CD4-positive, alpha-beta memory T cell (primary cell): ENCODE results near the gene RAB3A. TPM values are rescaled to one million over a fixed set of nuclear protein-coding genes. Genes with fewer than 3 reads are reported as not detected.
A peak's percentile ranks its signal among the peaks of the same experiment; 100 is the strongest.

Experiments
- CTCF ChIA-PET: fragments of 350-600 bp; sonication (Branson Sonifier 250); formaldehyde crosslinking; loops from one replicate; lab custom pipeline; 2021; ENCODE audit warnings: inconsistent platforms; ENCODE audit not compliant: partially characterized antibody; lab: Charles Lee
- POLR2A ChIA-PET: fragments of 350-600 bp; sonication (Branson Sonifier 250); formaldehyde crosslinking; loops from one replicate; lab custom pipeline; 2021; ENCODE audit not compliant: partially characterized antibody; lab: Charles Lee
- DNase-seq, 5 donors: peaks; one replicate each; pipeline versions ENCODE4 v3.0.0 to v3.0.0-alpha.2; 2020 to 2022; ENCODE audit warnings: mixed read lengths in 1 of 5
- H3K27ac ChIP-seq: one replicate; pipeline ENCODE4 v1.7.0; 2013; ENCODE audit warnings: low read depth, low read length
- H3K27me3 ChIP-seq: 2 replicates; pipeline ENCODE4 v1.7.0; 2013; ENCODE audit warnings: mild to moderate bottlenecking, low read length, moderate library complexity; ENCODE audit not compliant: insufficient read depth
- H3K36me3 ChIP-seq: 2 replicates; pipeline ENCODE4 v1.7.0; 2013; ENCODE audit warnings: mild to moderate bottlenecking, low read length, moderate library complexity; ENCODE audit not compliant: insufficient read depth
- H3K4me1 ChIP-seq: 2 replicates; pipeline ENCODE4 v1.7.0; 2013; ENCODE audit warnings: mild to moderate bottlenecking, low read length, moderate library complexity; ENCODE audit not compliant: insufficient read depth
- H3K4me3 ChIP-seq, 2 donors: one replicate each; pipeline ENCODE4 v1.7.0; 2013; ENCODE audit warnings: low read length in 2 of 2, mild to moderate bottlenecking in 1 of 2
- H3K9me3 ChIP-seq, 2 donors: one replicate each; pipeline ENCODE4 v1.7.0; 2013; ENCODE audit warnings: low read length in 2 of 2, control low read depth in 1 of 2; ENCODE audit not compliant: control insufficient read depth in 1 of 2
- H3K27ac Mint-ChIP-seq, 7 donors: one replicate each; pipeline ENCODE4 v1.8.0; 2020 to 2021; ENCODE audit warnings: mixed read lengths in 7 of 7, mild to moderate bottlenecking in 6 of 7, inconsistent platforms in 3 of 7, moderate library complexity in 3 of 7
- H3K27me3 Mint-ChIP-seq, 2 donors: one replicate each; pipeline ENCODE4 v1.8.0; 2020 to 2021; ENCODE audit warnings: mixed read lengths in 2 of 2
- H3K36me3 Mint-ChIP-seq, 2 donors: one replicate each; pipeline ENCODE4 v1.8.0; 2020 to 2021; ENCODE audit warnings: mixed read lengths in 2 of 2, inconsistent platforms in 1 of 2, mild to moderate bottlenecking in 1 of 2
- H3K4me1 Mint-ChIP-seq, 4 donors: one replicate each; pipeline ENCODE4 v1.8.0; 2020 to 2021; ENCODE audit warnings: mixed read lengths in 4 of 4, mild to moderate bottlenecking in 1 of 4
- H3K4me3 Mint-ChIP-seq, 8 donors: one replicate each; pipeline ENCODE4 v1.8.0; 2020 to 2021; ENCODE audit warnings: mixed read lengths in 8 of 8, mild to moderate bottlenecking in 7 of 8, moderate library complexity in 6 of 8, inconsistent platforms in 3 of 8
- H3K9me3 Mint-ChIP-seq, 8 donors: one replicate each; pipeline ENCODE4 v1.8.0; 2020 to 2021; ENCODE audit warnings: mixed read lengths in 8 of 8, mild to moderate bottlenecking in 5 of 8, inconsistent platforms in 3 of 8, moderate library complexity in 1 of 8
- intact Hi-C: fragments of 100-400 bp; cut with micrococcal nuclease; formaldehyde crosslinking; loops from one replicate; pipeline ENCODE4 v1.15.1; 2023
- polyA plus RNA-seq, 2 donors: library from polyadenylated mRNA; unstranded; fragments of 300-500 nt; fragmentation: Illumina TruSeq; gene quantifications; one replicate each; pipeline ENCODE4 v1.2.3, GENCODE V29; 2021
- total RNA-seq, 2 experiments: library from RNA; stranded (reverse); gene quantifications; one replicate each; pipeline ENCODE4 v1.2.3, GENCODE V29; 2021

Gene RAB3A, protein sequence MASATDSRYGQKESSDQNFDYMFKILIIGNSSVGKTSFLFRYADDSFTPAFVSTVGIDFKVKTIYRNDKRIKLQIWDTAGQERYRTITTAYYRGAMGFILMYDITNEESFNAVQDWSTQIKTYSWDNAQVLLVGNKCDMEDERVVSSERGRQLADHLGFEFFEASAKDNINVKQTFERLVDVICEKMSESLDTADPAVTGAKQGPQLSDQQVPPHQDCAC
- total RNA-seq, result 1 to 10 TPM; 4.7 to 4.8 TPM
- 1 to 10 TPM in 1 of 2 donors, under 1 TPM in 1; 0.59 to 1.0 TPM for polyA plus RNA-seq

DNA sequence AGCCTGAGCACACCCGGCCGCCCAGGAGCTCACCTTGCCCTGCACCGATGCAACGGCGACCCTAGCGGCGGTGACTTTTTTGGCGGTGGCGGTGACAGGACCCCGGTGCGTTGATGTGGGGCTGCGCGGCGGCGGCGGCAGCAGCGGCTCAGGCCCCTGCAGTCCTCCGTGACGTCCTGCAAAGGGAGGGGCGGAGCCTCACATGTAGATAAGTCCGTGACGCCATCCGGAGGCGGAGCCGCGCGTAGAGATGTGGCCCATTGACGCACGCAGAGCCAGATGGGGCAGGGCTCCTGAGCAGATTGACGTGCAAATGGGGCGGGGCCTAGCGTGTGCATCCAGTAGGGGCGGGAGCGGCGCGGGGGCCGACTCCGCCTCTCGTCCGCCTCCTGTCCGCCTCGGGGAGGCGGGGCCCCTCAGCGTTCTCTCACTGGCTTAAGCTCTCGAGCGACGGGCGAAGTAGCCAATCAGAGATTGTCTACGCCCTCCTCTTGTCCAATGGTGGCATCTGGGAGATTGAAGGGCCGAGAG, at the start of gene RAB3A:
TSS of gene RAB3A (minus strand) at position 180 of the 531 bp plus-strand sequence. CDS start 1,302 bp downstream, outside the sequence.
- H3K36me3 ChIP-seq, result no peaks in the 10 kb centered on the region
- Mint-ChIP-seq H3K36me3 (peaks cover 0 to 4% of the 10 kb centered on the region in 2 donors), H3K27me3 (peaks cover 0 to 1% of the 10 kb centered on the region in 2 donors), H3K9me3 (peaks cover 0 to 1% (median 0%) of the 10 kb centered on the region in 8 donors), H3K4me1 (peaks cover 13 to 33% (median 21%) of the 10 kb centered on the region in 4 donors), H3K27ac (peak within 1 kb of the TSS; percentile 79 to 98 (median 98)), H3K4me3 (peak within 1 kb of the TSS; percentile 91 to 98 (median 96))
- peak within 1 kb of the TSS; percentile 63 for H3K27ac ChIP-seq
- H3K9me3 ChIP-seq, result no peaks in the 10 kb centered on the region
- CTCF ChIA-PET, result interaction anchor here (0.7 to 10.7 kb wide), 8 partner anchors 12 to 456 kb away, joined by 3 to 150 read pairs (median 11); partner anchors contain the start of gene MPV17L2
- no peaks in the 10 kb centered on the region for H3K27me3 ChIP-seq
- POLR2A ChIA-PET, result interaction anchor here (0.8 to 5.3 kb wide), 15 partner anchors 11 to 175 kb away, joined by 3 to 78 read pairs (median 4); partner anchors contain the start of genes JUND, LSM4, MPV17L2 and PGPEP1
- peak; percentile 98 to 100 (median 100) for DNase-seq
- H3K4me3 ChIP-seq, result peak within 1 kb of the TSS; percentile 84 to 93
- intact Hi-C loops, result loop anchor here (1.0 to 2.0 kb wide), 7 partner anchors 11 to 433 kb away; partner anchors contain the start of genes JUND, KLHL26, LSM4 and MPV17L2
- peaks cover 23% of the 10 kb centered on the region for H3K4me1 ChIP-seq

DNA sequence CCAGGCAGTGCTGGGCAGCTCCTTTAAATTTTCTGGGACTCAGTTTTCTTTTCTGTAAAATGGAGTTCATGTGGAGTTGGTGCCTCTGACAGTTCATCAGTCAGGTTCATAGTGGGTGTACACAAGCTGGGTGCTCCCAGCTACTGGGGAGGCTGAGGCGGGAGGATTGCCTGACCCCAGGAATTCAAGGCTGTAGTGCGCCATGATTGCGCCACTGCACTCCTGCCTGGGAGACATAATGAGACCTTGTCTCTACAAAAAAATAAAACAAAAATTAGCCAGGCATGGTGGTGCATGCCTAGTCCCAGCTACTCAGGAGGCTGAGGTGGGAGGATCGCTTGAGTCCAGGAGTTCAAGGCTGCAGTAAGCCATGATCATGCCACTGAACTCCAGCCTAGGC, 49.3 kb upstream of the RAB3A start:
- no peak overlapping the region for H3K27ac ChIP-seq
- no peak overlapping the region for H3K4me3 ChIP-seq
- peaks cover 1 to 7% (median 5%) of the 10 kb centered on the region in 4 donors for H3K4me1 Mint-ChIP-seq
- peak overlapping the region in 1 of 7 donors; percentile 7 for H3K27ac Mint-ChIP-seq
- CTCF ChIA-PET, result interaction anchor here (0.7 to 10.5 kb wide), 19 partner anchors 8 to 194 kb away, joined by 3 to 150 read pairs (median 8); partner anchors contain the start of genes IQCN, MPV17L2 and RAB3A
- POLR2A ChIA-PET, result interaction anchor here (0.7 to 1.9 kb wide), 4 partner anchors 27 to 61 kb away, joined by 3 to 12 read pairs (median 4); partner anchors contain the start of gene RAB3A
- no peaks in the 10 kb centered on the region for H3K27me3 ChIP-seq
- H3K27me3 Mint-ChIP-seq, result peaks cover 4 to 9% of the 10 kb centered on the region in 2 donors
- H3K4me1 ChIP-seq, result no peaks in the 10 kb centered on the region
- no peaks in the 10 kb centered on the region for H3K9me3 Mint-ChIP-seq
- peak overlapping the region in 1 of 8 donors; percentile 2 for H3K4me3 Mint-ChIP-seq
- no peaks in the 10 kb centered on the region for H3K9me3 ChIP-seq
- intact Hi-C loops, result loop anchor here (2.0 kb wide), 2 partner anchors 246 to 314 kb away; no protein-coding TSS in a partner anchor
- DNase-seq, result no peak
- H3K36me3 ChIP-seq, result no peaks in the 10 kb centered on the region
- no peaks in the 10 kb centered on the region for H3K36me3 Mint-ChIP-seq

DNA sequence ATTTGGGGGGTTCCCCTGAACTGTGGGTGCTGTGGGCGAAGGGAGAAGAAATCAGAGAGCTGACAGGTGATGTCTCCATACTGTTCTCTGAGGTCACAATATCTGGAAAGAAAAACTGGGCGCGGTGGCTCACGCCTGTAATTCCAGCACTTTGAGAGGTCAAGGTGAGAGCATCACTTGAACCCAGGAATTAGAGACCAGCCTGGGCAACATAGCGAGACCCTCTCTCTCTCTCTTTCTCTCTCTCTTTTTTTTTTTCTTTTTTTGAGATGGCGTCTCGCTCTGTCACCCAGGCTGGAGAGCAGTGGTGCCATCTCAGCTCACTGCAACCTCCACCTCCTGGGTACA, 48.5 kb upstream of the RAB3A start:
- Mint-ChIP-seq H3K27ac (peak overlapping the region in 1 of 7 donors; percentile 66), H3K9me3 (no peaks in the 10 kb centered on the region), H3K36me3 (no peaks in the 10 kb centered on the region), H3K27me3 (peaks cover 4 to 9% of the 10 kb centered on the region in 2 donors), H3K4me1 (peaks cover 1 to 7% (median 5%) of the 10 kb centered on the region in 4 donors), H3K4me3 (no peak overlapping the region)
- intact Hi-C loops, result loop anchor here (1.0 to 2.0 kb wide), 7 partner anchors 44 to 314 kb away; no protein-coding TSS in a partner anchor
- no peak overlapping the region for H3K27ac ChIP-seq
- ChIA-PET POLR2A (interaction anchor here (0.8 to 1.9 kb wide), 6 partner anchors 44 to 161 kb away, joined by 3 to 12 read pairs (median 4); partner anchors contain the start of genes MPV17L2 and RAB3A), CTCF (interaction anchor here (0.7 to 10.5 kb wide), 28 partner anchors 8 to 314 kb away, joined by 3 to 150 read pairs (median 6); partner anchors contain the start of genes IFI30, IQCN, MPV17L2 and RAB3A)
- H3K9me3 ChIP-seq, result no peaks in the 10 kb centered on the region
- H3K4me1 ChIP-seq, result no peaks in the 10 kb centered on the region
- H3K27me3 ChIP-seq, result no peaks in the 10 kb centered on the region
- no peaks in the 10 kb centered on the region for H3K36me3 ChIP-seq
- DNase-seq, result no peak
- no peak overlapping the region for H3K4me3 ChIP-seq

DNA sequence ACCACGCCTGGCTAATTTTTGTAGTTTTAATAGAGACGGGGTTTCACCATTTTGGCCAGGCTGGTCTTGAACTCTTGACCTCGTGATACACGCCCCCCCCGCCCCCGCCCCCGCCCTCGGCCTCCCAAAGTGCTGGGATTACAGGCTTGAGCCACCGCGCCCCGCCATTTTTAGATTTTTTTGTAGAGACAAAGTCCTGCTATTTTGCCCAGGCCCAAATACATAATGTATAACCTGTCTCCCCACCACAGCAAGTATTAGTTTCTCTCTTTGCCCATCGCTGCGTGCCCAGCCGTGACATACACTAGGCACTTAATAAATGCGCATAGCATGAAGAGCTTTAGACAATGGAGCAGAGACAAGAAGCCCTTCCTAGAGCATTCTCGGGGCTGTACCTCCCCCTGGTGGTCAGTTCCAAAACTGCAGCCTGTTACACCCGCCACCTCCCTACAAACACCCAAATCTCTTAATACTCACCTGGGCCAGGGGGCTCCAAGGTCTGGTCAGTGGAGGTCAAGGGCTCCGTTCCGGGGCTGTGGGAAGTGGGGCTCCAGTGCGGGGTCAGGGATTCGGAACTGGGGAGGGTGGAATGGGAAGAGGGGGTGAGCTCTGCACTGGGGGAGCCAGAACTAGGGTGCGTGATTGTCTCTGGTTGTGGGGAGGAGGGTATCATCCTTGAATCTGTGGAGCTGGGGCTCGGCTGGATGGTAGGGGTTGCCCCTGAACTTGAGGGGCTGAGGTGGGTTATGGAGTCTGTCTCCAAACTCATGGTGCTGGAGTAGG, 47.9 kb upstream of the RAB3A start:
- ChIA-PET CTCF (interaction anchor here (0.6 to 10.5 kb wide), 30 partner anchors 8 to 313 kb away, joined by 3 to 150 read pairs (median 5); partner anchors contain the start of genes IFI30, IQCN, MPV17L2 and RAB3A), POLR2A (interaction anchor here (0.6 to 1.9 kb wide), 6 partner anchors 43 to 161 kb away, joined by 3 to 12 read pairs (median 4); partner anchors contain the start of gene MPV17L2)
- H3K27me3 Mint-ChIP-seq, result peaks cover 4 to 9% of the 10 kb centered on the region in 2 donors
- H3K4me1 Mint-ChIP-seq, result peaks cover 1 to 7% (median 5%) of the 10 kb centered on the region in 4 donors
- intact Hi-C loops, result loop anchor here (1.0 to 2.0 kb wide), 9 partner anchors 43 to 313 kb away; partner anchors contain the start of gene RAB3A
- Histone ChIP-seq H3K4me1 (no peaks in the 10 kb centered on the region), H3K36me3 (no peaks in the 10 kb centered on the region), H3K27me3 (no peaks in the 10 kb centered on the region), H3K27ac (no peak overlapping the region), H3K9me3 (no peaks in the 10 kb centered on the region), H3K4me3 (no peak overlapping the region)
- H3K36me3 Mint-ChIP-seq, result no peaks in the 10 kb centered on the region
- peak overlapping the region in 2 of 7 donors; percentile 4 to 66 for H3K27ac Mint-ChIP-seq
- no peak overlapping the region for H3K4me3 Mint-ChIP-seq
- peak; percentile 74 to 79 (median 76) for DNase-seq
- no peaks in the 10 kb centered on the region for H3K9me3 Mint-ChIP-seq

DNA sequence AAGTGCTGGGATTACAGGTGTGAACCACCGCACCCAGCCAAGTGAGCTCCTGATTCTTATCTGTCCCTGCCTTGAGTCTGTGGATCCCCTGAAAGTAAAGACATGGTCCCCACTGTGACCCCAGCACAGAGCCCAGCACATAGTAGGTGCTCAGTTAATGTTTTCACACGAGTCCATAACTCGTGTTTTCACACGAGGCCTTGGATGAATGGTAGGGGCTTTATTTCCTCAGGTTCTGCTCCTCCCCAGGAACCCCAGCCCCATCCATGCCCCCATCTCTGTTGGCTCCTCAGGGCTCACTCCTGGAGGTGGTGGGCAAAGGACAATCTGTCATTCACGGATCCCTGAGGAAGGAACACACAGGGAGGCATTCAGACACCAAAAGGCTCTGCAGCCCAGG, 46.0 kb upstream of the RAB3A start:
- no peak overlapping the region for H3K4me3 ChIP-seq
- ChIA-PET CTCF (interaction anchor here (0.7 to 10.5 kb wide), 13 partner anchors 10 to 433 kb away, joined by 3 to 150 read pairs (median 4); partner anchors contain the start of genes KXD1, MPV17L2 and RAB3A), POLR2A (interaction anchor here (0.9 kb wide), 1 partner anchor 58 kb away, joined by 4 read pairs; no protein-coding TSS in a partner anchor)
- Mint-ChIP-seq H3K9me3 (no peaks in the 10 kb centered on the region), H3K27me3 (peaks cover 4 to 7% of the 10 kb centered on the region in 2 donors), H3K4me1 (peaks cover 1 to 5% (median 3%) of the 10 kb centered on the region in 4 donors), H3K4me3 (no peak overlapping the region), H3K36me3 (no peaks in the 10 kb centered on the region), H3K27ac (no peak overlapping the region)
- no peak for DNase-seq
- no peak overlapping the region for H3K27ac ChIP-seq
- H3K36me3 ChIP-seq, result no peaks in the 10 kb centered on the region
- intact Hi-C loops, result loop anchor here (2.0 kb wide), 1 partner anchor 137 kb away; no protein-coding TSS in a partner anchor
- H3K9me3 ChIP-seq, result no peaks in the 10 kb centered on the region
- H3K4me1 ChIP-seq, result no peaks in the 10 kb centered on the region
- H3K27me3 ChIP-seq, result no peaks in the 10 kb centered on the region

DNA sequence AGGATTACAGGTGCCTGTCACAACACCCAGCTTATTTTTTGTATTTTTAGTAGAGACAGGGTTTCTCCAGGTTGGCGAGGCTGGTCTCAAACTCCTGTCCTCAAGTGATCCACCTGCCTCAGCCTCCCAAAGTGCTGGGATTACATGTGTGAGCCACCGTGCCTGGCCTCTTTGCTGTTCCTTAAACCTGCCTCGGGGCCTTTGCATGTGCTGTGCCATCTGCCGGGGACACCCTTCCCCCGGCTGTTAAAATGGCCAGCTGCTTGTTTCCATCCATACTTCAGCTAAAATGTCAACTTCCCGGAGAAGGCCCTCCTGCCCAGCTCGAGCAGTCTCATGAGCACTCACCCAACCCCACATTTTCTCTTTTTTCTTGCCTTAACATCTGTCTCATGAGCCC, 41.5 kb upstream of the RAB3A start:
- no peaks in the 10 kb centered on the region for H3K27me3 Mint-ChIP-seq
- H3K36me3 Mint-ChIP-seq, result no peaks in the 10 kb centered on the region
- Histone ChIP-seq H3K27me3 (no peaks in the 10 kb centered on the region), H3K36me3 (no peaks in the 10 kb centered on the region), H3K9me3 (no peaks in the 10 kb centered on the region), H3K4me1 (no peaks in the 10 kb centered on the region), H3K4me3 (no peak overlapping the region), H3K27ac (no peak overlapping the region)
- intact Hi-C loops, result no loop called here
- CTCF ChIA-PET, result interaction anchor here (1.1 to 2.2 kb wide), 4 partner anchors 9 to 53 kb away, joined by 3 to 6 read pairs (median 6); partner anchors contain the start of gene MPV17L2
- no peak for DNase-seq
- H3K4me1 Mint-ChIP-seq, result no peaks in the 10 kb centered on the region
- POLR2A ChIA-PET, result interaction anchor here (0.6 kb wide), 1 partner anchor 158 kb away, joined by 3 read pairs; no protein-coding TSS in a partner anchor
- no peak overlapping the region for H3K27ac Mint-ChIP-seq
- H3K9me3 Mint-ChIP-seq, result no peaks in the 10 kb centered on the region
- H3K4me3 Mint-ChIP-seq, result no peak overlapping the region
